ENCODE measurements around the gene OXTR. TPM values are rescaled to one million over a fixed set of nuclear protein-coding genes. Genes with fewer than 3 reads are reported as not detected.

OXTR gene
- total and polyA plus RNA-seq, 2 experiments from 2014 or later, result 5.5 to 9.3 TPM

- Histone ChIP-seq H3K4me3 (no peak overlapping the region), H3K27ac (ENCODE audit: low read depth) (no peak overlapping the region), H3K27me3 (ENCODE audit: insufficient read depth) (peaks cover 55% of the 10 kb centered on the region), H3K4me2 (no peak overlapping the region), H3K4me1 (ENCODE audit: insufficient read depth) (no peaks in the 10 kb centered on the region), H3K9me2 (ENCODE audit: insufficient read depth) (no peaks in the 10 kb centered on the region), H3K36me3 (ENCODE audit: insufficient read depth) (no peaks in the 10 kb centered on the region), H4K20me1 (replicated peaks; ENCODE audit: insufficient read depth) (no peaks in the 10 kb centered on the region; the same call in 1 of the 2 replicates), H2AFZ (no peak overlapping the region), H3K79me2 (replicated peaks; ENCODE audit: insufficient read depth) (no peaks in the 10 kb centered on the region), H3F3A (replicated peaks; ENCODE audit: low read depth) (no peaks in the 10 kb centered on the region)
- TF ChIP-seq JUNB (IDR thresholded peaks at IDR 0.05; ENCODE audit: unreplicated experiment) (no peak), CTCF (conservative IDR thresholded peaks at IDR 0.05; ENCODE audit: low read depth in 2 of 2) (no peak), CREB1 (CRISPR knock-in tag; IDR thresholded peaks at IDR 0.05; ENCODE audit: low read depth) (no peak), EZH2 (IDR thresholded peaks at IDR 0.05; ENCODE audit: low read depth, unreplicated experiment) (no peak), NANOG (IDR thresholded peaks at IDR 0.05; ENCODE audit: borderline replicate concordance) (no peak), ZNF114 (CRISPR knock-in tag; IDR thresholded peaks at IDR 0.05) (no peak), ZNF331 (CRISPR knock-in tag; IDR thresholded peaks at IDR 0.05; ENCODE audit: low read depth) (no peak), EZH2phosphoT487 (IDR thresholded peaks at IDR 0.05; ENCODE audit: unreplicated experiment) (no peak), POLR2AphosphoS5 (IDR thresholded peaks at IDR 0.05; ENCODE audit: low read depth) (no peak), STAT1 (IDR thresholded peaks at IDR 0.05; ENCODE audit: unreplicated experiment) (no peak)
- TF ChIP-seq, protein P1, sequence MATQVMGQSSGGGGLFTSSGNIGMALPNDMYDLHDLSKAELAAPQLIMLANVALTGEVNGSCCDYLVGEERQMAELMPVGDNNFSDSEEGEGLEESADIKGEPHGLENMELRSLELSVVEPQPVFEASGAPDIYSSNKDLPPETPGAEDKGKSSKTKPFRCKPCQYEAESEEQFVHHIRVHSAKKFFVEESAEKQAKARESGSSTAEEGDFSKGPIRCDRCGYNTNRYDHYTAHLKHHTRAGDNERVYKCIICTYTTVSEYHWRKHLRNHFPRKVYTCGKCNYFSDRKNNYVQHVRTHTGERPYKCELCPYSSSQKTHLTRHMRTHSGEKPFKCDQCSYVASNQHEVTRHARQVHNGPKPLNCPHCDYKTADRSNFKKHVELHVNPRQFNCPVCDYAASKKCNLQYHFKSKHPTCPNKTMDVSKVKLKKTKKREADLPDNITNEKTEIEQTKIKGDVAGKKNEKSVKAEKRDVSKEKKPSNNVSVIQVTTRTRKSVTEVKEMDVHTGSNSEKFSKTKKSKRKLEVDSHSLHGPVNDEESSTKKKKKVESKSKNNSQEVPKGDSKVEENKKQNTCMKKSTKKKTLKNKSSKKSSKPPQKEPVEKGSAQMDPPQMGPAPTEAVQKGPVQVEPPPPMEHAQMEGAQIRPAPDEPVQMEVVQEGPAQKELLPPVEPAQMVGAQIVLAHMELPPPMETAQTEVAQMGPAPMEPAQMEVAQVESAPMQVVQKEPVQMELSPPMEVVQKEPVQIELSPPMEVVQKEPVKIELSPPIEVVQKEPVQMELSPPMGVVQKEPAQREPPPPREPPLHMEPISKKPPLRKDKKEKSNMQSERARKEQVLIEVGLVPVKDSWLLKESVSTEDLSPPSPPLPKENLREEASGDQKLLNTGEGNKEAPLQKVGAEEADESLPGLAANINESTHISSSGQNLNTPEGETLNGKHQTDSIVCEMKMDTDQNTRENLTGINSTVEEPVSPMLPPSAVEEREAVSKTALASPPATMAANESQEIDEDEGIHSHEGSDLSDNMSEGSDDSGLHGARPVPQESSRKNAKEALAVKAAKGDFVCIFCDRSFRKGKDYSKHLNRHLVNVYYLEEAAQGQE (IDR thresholded peaks at IDR 0.05; ENCODE audit: unreplicated experiment), result no peak
- TF ChIP-seq, protein P2, sequence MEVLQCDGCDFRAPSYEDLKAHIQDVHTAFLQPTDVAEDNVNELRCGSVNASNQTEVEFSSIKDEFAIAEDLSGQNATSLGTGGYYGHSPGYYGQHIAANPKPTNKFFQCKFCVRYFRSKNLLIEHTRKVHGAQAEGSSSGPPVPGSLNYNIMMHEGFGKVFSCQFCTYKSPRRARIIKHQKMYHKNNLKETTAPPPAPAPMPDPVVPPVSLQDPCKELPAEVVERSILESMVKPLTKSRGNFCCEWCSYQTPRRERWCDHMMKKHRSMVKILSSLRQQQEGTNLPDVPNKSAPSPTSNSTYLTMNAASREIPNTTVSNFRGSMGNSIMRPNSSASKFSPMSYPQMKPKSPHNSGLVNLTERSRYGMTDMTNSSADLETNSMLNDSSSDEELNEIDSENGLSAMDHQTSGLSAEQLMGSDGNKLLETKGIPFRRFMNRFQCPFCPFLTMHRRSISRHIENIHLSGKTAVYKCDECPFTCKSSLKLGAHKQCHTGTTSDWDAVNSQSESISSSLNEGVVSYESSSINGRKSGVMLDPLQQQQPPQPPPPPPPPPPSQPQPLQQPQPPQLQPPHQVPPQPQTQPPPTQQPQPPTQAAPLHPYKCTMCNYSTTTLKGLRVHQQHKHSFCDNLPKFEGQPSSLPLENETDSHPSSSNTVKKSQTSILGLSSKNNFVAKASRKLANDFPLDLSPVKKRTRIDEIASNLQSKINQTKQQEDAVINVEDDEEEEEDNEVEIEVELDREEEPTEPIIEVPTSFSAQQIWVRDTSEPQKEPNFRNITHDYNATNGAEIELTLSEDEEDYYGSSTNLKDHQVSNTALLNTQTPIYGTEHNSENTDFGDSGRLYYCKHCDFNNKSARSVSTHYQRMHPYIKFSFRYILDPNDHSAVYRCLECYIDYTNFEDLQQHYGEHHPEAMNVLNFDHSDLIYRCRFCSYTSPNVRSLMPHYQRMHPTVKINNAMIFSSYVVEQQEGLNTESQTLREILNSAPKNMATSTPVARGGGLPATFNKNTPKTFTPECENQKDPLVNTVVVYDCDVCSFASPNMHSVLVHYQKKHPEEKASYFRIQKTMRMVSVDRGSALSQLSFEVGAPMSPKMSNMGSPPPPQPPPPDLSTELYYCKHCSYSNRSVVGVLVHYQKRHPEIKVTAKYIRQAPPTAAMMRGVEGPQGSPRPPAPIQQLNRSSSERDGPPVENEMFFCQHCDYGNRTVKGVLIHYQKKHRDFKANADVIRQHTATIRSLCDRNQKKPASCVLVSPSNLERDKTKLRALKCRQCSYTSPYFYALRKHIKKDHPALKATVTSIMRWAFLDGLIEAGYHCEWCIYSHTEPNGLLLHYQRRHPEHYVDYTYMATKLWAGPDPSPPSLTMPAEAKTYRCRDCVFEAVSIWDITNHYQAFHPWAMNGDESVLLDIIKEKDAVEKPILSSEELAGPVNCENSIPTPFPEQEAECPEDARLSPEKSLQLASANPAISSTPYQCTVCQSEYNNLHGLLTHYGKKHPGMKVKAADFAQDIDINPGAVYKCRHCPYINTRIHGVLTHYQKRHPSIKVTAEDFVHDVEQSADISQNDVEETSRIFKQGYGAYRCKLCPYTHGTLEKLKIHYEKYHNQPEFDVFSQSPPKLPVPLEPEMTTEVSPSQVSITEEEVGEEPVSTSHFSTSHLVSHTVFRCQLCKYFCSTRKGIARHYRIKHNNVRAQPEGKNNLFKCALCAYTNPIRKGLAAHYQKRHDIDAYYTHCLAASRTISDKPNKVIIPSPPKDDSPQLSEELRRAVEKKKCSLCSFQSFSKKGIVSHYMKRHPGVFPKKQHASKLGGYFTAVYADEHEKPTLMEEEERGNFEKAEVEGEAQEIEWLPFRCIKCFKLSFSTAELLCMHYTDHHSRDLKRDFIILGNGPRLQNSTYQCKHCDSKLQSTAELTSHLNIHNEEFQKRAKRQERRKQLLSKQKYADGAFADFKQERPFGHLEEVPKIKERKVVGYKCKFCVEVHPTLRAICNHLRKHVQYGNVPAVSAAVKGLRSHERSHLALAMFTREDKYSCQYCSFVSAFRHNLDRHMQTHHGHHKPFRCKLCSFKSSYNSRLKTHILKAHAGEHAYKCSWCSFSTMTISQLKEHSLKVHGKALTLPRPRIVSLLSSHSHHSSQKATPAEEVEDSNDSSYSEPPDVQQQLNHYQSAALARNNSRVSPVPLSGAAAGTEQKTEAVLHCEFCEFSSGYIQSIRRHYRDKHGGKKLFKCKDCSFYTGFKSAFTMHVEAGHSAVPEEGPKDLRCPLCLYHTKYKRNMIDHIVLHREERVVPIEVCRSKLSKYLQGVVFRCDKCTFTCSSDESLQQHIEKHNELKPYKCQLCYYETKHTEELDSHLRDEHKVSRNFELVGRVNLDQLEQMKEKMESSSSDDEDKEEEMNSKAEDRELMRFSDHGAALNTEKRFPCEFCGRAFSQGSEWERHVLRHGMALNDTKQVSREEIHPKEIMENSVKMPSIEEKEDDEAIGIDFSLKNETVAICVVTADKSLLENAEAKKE (CRISPR knock-in tag; IDR thresholded peaks at IDR 0.05), result no peak
- TF ChIP-seq, protein P3, sequence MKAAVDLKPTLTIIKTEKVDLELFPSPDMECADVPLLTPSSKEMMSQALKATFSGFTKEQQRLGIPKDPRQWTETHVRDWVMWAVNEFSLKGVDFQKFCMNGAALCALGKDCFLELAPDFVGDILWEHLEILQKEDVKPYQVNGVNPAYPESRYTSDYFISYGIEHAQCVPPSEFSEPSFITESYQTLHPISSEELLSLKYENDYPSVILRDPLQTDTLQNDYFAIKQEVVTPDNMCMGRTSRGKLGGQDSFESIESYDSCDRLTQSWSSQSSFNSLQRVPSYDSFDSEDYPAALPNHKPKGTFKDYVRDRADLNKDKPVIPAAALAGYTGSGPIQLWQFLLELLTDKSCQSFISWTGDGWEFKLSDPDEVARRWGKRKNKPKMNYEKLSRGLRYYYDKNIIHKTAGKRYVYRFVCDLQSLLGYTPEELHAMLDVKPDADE (IDR thresholded peaks at IDR 0.05), result no peak
- Mint-ChIP-seq H3K4me1 (peaks cover 6% of the 10 kb centered on the region; the same call in 1 of the 3 replicates), H3K4me3 (no peak overlapping the region), H3K27me3 (ENCODE audit: insufficient read depth, low read depth, poor library complexity) (peaks cover 60% of the 10 kb centered on the region), H3K36me3 (ENCODE audit: low read depth) (peaks cover 2% of the 10 kb centered on the region; the same call in 1 of the 3 replicates), H3K9me3 (peaks cover 8% of the 10 kb centered on the region), H3K27ac (no peak overlapping the region)
- ATAC-seq, result no peak
- no peak for DNase-seq (ENCODE audit: low spot score)
Observed at GRCh38 chr3:8709801-8710507, 59.5 kb downstream of the OXTR start.
